HG03097 (cell line): ENCODE measurements around the gene NLRP6.

ENCODE experiments used
- ATAC-seq: cut with Tn5 transposase; IDR thresholded peaks from one replicate; pipeline ENCODE4 v1.9.1; 2021; ENCODE audit not compliant: unreplicated experiment, low FRiP score

The NLRP6 gene

DNA sequence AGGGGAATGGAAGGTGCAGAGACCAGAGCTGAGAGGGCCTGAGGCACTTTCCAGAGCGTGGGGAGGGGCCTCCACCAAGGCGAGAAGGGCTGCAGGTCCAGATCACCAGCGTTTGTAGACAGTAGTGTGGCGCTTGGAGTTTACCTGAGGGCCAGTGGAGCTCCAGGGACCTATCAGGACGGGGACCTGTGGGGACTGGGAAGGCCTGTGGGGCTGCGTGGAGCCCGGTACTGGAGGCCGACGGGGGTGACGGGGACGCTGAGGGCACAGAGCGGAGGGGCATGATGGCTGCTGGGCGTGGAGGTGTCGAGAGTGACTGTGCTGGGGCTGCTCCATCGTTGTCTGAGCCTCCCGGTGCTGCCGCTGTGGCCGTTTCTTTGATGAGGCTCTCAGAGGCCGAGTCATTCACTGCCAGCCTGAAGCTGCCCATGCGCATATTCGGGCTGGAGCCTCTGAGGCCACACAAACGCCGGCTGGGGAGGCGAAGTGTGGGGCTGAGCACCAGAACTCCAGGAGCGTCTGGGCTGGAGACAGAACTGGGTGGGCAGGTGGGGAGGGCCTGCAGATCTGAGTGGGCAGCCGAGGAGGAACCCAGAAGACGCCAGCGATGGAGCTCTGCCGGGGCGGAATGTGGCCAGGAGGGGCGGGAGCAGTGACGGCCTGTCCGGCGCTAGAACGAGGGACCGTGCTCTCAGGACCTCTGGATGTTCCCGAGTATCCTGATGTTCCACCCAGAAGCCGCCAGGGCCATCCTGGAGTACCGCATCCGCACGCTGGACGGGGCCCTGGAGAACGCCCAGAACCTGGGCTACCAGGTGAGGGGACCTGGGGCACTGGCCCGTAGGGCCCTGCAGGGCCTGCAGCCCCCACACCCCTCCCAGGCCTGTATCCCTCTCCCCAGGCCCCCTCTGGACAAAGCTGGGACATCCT lies 13.3 kb downstream of the NLRP6 start:
- no peak for ATAC-seq

- no peak for ATAC-seq
Observed at GRCh38 chr11:292211-293121, 14.3 kb downstream of the NLRP6 start.

DNA sequence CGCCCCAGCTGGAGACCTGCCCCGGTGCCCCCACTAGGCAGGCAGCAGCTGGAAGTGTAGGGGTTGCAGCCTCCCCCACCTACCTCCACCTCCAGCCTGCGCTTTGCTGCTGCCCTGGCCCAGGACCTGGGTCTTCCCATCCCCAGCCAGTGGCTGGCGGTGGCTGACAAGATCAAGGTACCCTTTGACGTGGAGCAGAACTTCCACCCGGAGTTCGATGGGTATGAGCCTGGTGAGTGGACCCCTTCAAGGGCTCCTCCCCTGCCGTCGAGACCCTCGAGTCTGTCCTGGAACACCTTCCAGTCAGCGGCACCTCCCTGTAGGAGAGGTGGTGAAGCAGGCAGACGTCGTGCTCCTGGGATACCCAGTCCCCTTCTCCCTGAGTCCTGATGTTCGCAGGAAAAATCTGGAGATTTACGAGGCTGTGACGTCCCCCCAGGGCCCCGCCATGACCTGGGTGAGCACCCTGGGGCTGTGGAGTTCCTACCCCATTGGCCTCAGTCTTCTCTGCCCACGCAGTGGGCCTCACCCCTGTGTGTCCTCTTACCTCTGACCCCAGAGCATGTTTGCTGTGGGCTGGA lies 15.2 kb downstream of the NLRP6 start:
- no peak for ATAC-seq

DNA sequence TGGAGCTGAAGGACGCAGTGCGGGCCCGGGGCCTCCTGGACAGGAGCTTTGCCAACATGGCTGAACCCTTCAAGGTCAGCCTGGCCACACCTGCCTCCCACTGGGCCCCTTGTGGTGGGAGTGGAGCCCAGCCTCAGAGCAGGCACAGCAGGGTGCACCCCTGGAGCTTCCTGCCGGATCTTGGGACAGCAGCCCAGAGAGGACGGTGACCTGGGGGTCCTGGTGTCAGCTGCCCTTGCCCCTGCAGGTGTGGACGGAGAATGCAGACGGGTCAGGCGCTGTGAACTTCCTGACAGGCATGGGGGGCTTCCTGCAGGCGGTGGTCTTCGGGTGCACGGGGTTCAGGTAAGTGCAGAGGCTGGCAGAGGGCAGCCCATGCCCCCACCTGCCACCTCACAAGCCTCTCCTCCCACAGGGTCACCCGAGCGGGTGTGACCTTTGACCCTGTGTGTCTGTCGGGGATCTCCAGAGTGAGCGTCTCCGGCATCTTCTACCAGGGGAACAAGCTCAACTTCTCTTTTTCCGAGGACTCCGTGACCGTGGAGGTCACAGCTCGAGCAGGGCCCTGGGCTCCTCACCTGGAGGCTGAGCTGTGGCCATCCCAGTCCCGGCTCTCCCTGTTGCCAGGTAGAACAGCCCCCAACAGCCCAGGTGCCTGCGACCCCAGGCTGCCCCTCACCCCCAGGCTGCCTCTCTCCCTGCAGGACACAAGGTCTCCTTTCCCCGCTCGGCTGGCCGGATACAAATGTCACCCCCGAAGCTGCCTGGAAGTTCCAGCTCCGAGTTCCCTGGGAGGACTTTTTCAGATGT lies 15.8 kb downstream of the NLRP6 start:
- no peak for ATAC-seq

DNA sequence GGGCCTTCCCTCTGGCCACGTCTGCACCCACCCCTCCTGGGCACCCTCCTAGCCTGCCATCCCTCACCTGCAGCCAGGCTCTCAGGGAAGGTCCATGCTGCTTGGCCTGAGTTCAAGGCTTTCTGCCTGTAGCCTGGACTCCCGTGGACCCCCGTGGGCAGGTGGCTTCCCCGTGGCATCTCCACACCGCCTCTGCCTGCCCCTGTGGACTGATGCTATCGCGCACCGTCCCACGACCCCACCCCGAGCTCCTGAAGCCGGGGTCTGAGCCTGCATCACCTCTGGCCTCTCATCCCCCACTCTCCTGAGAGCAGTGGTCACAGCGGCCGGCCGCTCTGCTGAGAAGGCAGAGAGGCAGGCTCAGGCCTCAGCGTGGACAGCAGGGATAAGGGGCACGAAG lies 16.6 kb downstream of the NLRP6 start:
- ATAC-seq: no peak

GRCh38 chr11:295351-296170 lies 17.4 kb downstream of the NLRP6 start:
- ATAC-seq: no peak

GRCh38 chr11:296171-297050 lies 18.2 kb downstream of the NLRP6 start:
- no peak for ATAC-seq

- ATAC-seq: no peak
Observed at GRCh38 chr11:297051-297585, 18.9 kb downstream of the NLRP6 start.

DNA sequence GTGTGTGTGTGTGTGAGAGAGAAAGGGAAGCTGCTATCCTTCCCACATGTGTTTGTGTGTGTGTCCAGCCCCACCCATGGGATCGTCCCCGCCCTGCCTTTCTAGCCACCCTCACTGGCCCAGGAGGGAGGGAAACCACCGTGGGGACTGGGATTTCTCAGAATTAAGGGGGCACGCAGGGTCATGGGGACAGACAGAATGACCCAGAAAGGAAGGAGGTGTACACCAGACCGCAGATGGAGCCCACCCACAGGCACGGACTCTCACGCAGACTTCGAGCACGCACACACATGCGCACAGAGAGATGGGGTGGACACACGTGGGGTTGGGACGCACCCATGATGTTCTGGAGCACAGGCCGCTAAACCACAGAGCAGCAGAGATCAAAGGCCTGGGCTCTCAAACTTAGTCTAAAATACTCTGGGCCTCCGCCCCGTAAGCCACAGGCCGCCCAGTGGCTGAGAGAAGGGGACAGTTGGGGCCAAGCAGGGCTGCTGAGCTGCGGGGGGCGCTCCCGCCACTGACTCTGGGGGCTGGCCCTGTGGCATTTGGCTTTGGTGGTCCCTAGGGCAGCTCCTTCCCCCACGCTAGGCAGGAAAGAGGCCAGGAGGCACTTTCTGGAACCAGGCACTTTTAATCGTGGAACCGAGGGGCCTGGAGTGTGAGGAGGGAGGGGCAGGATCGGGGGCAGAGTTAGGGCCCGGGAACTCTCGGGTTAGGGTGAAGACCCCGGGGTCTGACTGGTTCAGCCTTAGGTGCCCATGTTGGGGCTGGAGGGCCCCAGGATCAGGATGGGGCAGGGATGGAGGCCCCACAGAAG lies 19.6 kb downstream of the NLRP6 start:
- no peak for ATAC-seq

DNA sequence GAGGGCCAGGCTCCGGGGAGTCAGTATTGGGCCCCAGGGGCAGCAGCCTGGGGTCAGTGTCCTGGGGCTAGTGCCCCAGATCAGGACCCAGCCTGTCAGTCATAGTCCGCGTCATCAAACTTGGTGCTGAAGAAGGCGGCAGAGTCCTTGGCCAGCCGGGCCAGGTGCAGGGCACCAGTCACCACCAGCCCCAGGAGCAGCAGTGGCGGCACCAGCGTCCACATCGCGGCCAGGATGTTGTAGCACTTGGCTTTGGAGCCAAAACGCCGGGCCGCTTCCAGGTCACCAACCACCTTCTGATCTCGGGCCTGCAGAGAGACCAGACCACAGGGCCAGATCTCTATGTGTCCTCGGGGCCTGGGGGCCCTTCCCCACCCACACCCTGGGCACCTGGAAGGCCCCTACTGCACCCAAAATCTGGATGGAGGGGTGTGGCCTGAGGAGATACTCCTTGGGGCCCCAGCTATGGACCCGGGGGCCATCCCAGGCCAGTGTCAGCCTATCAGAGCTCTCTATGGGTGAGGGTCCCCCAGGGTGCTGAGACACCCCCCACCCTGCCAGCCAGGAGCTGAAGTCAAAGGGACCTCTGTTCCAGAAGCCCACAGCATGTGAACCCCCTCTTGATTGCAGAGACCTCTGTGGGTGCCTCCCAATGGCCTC lies 20.3 kb downstream of the NLRP6 start:
- no peak for ATAC-seq

GRCh38 chr11:299081-299891 lies 21.1 kb downstream of the NLRP6 start, which contains the start of gene IFITM5:
Gene IFITM5, minus strand, starts transcription at chr11:299526. Its CDS starts 36 bp downstream, at chr11:299490.
- ATAC-seq: no peak

GRCh38 chr11:299951-300735 lies 21.9 kb downstream of the NLRP6 start:
- ATAC-seq: no peak

DNA sequence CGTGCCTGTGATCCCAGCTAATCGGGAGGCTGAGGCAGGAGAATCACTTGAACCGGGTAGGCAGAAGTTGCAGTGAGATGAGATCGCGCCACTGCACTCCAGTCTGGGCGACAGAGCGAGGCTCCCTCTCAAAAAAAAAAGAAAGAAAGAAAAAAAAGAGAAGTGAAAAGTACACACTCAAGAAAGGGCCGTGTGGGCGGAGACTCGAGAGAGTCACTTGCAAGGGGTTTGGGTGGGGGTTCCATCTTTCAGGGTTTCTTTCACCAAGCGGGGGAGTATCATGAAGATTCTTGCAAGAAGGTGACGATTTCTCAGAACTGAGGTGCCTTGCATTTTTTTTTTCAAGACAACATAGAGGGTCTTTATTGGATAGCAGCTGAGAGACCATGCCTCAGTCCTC lies 25.2 kb downstream of the NLRP6 start:
- ATAC-seq: no peak

DNA sequence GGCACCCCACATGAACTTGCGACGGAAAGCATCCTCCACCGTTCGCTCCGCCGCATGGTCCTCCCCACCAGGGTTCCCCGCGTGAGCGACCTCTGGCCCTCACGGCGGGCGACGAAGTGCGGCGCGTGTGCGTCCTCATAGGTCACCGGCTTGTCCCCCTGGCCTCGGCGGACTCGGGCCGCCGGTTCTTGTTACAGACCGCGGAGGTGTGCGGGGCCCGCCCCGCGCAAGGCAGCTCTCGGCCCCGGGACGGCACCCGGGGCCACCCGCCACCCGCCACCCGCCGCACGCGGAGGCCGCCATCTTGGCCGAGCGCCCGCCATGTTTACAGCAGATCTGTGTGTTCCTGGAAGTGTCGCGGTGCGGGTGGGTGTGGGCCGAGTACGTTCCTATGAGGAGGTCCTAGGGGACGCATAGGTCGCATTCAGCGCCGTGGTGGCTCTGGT lies 25.9 kb downstream of the NLRP6 start:
- no peak for ATAC-seq
